ENCODE results near the gene SYT8.
"Not testable (repeated sequence)": the region's sequence is repeated elsewhere in the genome, so short reads cannot be mapped to it uniquely, and the experiment has no call there.

SYT8 gene

GRCh38 chr11:1872267-1872985, 37.6 kb downstream of the SYT8 start:
- DNase-seq (ENCODE audit: low read depth in 4 of 4, low spot score in 1 of 4): no peak

DNA sequence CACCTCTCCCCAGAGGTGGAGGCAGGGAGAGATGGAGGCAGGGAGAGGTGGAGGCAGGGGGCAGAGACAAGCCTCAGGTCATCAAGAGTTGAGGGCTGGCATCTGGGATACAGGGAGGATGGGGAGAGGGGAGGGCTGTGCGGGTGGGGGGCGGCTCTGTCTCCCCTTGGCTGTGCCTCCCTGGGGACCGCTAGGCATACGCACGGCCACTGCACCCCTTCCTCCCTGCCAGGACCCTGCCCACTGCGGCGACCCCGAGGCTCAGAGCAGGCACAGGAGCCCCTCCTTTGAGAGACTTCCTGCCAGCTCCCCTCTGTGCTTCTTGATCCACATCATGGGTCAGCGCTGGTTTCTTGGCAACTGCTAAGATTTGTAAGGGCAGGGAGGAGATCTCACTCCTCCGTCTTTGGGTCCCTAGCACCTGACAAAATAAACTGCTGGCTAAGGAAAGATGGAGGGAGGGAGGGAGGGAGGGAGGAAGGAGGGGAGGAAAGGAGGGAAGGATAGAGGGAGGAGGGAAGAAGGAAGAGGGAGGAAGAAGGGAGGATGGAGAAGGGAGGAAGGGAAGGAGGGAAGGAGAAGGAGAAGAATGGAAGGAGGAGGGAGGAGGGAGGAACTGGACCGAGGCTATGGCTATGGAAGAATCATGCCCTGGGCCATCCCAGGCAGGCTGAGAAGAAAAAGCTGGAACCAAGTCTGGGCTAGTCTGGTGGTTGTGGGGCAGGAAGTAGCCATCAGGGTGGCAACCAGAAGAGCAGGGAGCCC, 38.4 kb downstream of the SYT8 start:
- no peak for DNase-seq (ENCODE audit: low read depth in 4 of 4, low spot score in 1 of 4)

- DNase-seq (ENCODE audit: low read depth in 4 of 4, low spot score in 1 of 4): not testable (repeated sequence)
These were observed 39.0 kb downstream of the SYT8 start for GRCh38 chr11:1873813-1874150.

- DNase-seq (ENCODE audit: low read depth in 4 of 4, low spot score in 1 of 4): not testable (repeated sequence)
These were observed 39.8 kb downstream of the SYT8 start for GRCh38 chr11:1874441-1875092.

DNA sequence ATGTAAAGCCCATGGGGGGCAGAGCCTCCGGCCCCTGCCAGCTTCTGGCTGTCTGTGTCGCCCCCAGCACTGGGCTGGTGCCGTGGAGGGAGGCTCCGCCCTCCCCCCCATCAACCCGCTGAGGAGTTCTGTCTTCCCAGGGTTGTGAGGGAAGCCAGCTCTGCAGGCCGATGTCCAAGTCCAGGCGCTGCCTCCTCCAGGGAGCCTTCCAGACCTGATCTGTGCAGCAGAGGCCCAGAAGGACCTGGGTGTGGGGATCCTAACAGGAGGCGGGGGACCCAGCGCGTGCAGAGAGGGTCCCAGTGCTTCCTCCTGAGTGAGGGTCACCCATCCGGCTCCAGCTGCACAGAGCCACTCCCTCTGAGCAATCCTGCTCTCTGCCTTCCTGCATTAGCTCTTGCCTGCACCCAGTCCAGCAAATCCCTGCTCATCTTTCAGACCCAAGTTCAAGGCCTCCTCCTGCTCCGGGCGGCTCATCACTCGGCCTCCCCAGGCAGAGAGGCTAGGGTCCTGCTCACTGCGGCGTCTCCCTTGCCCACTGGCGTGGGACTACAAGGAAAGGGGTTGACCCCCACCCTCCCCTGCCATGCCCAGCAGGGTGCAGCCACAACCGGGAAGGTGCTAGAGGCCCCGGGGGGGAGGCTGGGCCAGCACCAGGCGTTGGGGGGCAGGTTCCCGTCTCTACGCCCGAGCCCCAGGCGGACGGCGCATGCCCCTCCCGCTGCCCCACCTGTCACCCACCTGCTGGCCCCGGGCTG, 40.5 kb downstream of the SYT8 start:
- DNase-seq (ENCODE audit: low read depth in 4 of 4, low spot score in 1 of 4): no peak

GRCh38 chr11:1875851-1876301, 41.1 kb downstream of the SYT8 start:
- not testable (repeated sequence) for DNase-seq (ENCODE audit: low read depth in 4 of 4, low spot score in 1 of 4)

- DNase-seq (ENCODE audit: low read depth in 4 of 4, low spot score in 1 of 4): no peak
These were observed 41.7 kb downstream of the SYT8 start for GRCh38 chr11:1876361-1877063.

GRCh38 chr11:1877211-1878136, 42.7 kb downstream of the SYT8 start:
- no peak for DNase-seq (ENCODE audit: low read depth in 4 of 4, low spot score in 1 of 4)

GRCh38 chr11:1878137-1879031, 43.6 kb downstream of the SYT8 start:
- DNase-seq (ENCODE audit: low read depth in 4 of 4, low spot score in 1 of 4): no peak

DNA sequence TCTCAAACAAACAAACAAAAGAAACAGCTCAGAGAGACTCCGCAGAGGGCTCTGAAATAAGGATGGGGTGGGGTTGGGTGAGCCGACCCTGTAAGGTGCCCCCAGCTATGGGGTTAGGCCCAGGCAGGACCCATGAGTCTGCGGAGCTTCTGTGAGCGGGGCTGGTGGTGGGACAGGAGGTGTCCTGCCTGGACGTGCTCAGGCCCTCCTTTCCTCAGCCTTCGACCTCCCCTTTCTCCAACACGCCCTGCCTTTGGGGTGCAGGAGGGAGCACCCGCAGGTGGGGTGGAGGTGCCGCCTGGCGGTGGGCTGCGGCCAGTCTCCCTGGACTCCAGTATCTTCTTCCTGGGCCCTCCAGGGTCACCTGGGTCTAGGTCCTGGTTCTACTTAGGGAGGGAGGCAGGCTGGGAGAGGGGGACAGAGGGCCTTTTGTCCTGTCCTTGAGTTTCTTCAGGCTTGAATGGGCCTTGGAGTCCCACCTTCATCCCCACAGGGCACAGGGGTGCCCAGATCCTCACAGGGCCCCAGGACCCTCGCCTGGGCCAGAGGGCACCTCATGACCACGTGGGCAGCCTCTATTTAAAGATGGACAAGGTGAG, 44.7 kb downstream of the SYT8 start:
- no peak for DNase-seq (ENCODE audit: low read depth in 4 of 4, low spot score in 1 of 4)

DNA sequence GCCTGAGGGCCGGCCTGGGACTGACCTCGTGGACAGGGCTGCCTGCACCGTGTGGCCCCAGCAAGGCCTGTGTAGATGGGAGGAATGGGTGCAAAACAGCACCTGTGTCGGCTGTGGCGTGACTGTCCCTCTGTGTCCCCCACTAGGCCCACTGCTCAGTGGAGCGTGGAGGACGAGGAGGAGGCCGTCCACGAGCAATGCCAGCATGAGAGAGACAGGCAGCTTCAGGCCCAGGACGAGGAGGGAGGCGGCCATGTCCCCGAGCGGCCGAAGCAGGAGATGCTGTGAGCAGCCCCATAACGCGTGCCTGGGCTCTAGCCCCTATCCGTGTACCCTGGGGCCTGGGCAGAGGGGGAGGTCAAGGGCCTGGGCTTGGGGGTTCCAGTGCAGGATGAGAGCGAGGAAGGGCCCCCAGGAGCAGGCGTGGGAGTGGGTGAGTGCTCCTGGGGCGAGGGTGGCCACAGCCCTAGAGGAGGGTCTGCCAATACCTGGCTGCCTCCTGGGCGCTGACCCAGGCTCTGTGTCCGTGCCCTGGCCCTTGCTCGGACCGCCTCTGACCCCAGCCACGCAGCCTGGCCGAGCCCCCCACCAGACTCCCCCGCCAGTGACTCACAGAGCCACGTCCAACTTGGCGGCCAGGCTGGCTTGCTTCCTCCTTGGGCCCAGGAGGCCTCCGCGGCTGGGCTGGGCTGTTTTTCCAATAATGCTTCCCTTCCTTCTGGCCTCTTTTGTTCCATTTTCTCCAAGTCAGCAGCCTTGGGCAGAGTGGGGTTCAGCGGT, 45.3 kb downstream of the SYT8 start:
- DNase-seq (ENCODE audit: low read depth in 4 of 4, low spot score in 1 of 4): no peak

GRCh38 chr11:1880746-1881441, 46.1 kb downstream of the SYT8 start:
- DNase-seq (ENCODE audit: low read depth in 4 of 4, low spot score in 1 of 4): no peak

DNA sequence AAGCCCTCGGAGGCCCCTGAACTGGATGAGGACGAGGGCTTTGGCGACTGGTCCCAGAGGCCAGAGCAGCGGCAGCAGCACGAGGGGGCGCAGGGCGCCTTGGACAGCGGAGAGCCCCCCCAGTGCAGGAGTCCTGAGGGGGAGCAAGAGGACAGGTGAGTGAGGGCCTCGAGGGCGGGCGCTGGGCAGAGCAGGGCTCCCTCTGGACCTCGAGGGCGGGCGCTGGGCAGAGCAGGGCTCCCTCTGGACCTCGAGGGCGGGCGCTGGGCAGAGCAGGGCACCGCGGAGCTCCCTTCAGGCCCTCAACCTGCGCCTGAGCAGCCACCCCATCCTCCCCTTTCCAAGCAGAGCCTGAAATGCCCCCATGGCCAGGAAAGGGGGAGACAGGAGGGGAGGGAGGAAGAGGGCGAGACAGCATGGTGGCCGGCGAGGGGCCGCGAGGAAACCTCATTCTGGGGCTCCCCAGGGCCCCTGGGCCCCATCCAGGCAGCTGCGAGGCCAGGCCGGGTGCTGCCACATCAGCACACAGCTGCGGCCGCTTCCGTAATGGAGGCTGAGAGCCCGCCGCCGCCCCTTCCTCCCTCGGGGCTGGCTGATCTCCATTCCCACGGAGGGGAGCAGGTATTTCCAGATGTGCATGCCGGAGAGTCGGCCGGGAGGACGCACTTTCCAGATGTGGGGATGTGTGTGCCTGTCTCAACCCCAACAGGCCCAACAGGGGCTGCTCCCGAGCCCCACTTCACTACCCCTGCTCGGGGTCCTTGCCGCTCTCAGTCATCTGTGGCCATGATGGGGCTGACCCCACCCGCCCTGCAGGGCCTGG, 46.9 kb downstream of the SYT8 start:
- no peak for DNase-seq (ENCODE audit: low read depth in 4 of 4, low spot score in 1 of 4)

DNA sequence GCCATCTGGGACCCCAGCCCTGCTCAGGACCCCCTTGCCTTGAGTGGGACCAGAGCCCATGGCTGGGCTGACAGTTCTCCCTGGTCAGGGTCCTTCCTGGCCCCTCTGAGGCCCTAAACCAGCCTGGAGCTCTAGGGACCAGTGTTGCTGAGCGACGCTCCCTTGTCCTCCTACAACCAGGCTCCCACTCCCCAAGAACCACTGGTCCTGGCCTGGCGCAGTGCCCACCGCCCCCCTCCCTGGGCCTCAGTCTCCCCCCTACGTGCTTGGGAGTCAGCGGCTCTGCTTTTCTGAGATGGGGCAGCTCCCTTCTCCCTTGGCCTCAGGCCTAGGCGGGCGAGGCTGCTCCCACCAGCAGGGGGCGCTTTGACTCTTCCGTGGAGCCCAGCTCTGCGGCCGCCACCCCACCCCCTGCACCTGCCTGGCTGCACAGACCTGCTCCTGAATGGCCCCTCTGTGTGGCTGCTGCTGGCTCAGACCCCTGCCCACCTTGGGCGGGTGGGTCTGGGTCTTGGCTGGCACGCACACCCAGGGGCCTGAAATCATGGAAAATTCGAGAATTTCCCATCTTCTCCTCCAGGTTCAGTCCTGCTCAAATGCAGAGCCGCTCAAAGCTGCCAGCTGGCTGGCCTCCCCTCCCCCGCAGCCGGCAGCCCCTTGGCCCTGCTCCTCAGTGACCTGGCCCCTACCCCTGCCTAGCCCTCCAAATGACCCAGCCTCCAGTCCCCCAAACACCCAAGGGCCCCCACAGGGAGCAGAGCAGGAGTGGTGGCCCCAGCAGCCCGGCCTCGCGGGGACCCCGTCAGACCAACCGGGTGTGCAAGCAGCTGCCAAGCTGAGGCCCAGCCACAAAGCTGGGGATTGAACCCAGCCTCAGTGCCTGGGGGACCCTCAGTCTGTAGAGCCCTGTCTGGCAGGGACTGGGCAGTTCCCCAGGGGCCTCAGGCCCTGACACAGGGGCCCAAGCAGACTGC, 47.8 kb downstream of the SYT8 start:
- DNase-seq (ENCODE audit: low read depth in 4 of 4, low spot score in 1 of 4): peak; percentile 73 to 80 (median 76)

Data from stimulated activated CD4-positive, alpha-beta T cell treated with anti-CD3 and anti-CD28 coated beads, Interleukin-1b, Interleukin-23, amount 100 ng/mL, for 24 hours (primary cell).